ENCODE results near the gene MALRD1. TPM values are rescaled to one million over a fixed set of nuclear protein-coding genes. Genes with fewer than 3 reads are reported as not detected.

Gene MALRD1
- total and polyA plus RNA-seq, 2 donors: 0.27 to 2.5 TPM

- Histone ChIP-seq H3K4me3 (ENCODE audit: low read length in 2 of 2) (no peak overlapping the region), H3K27ac (ENCODE audit: low read depth in 1 of 2, low read length in 1 of 2) (no peak overlapping the region), H3K27me3 (ENCODE audit: control insufficient read depth in 2 of 2, insufficient read depth in 1 of 2, low read length in 1 of 2) (no peaks in the 10 kb centered on the region), H3K4me1 (ENCODE audit: control insufficient read depth in 2 of 2, insufficient read depth in 2 of 2, low read length in 2 of 2) (no peaks in the 10 kb centered on the region), H3K36me3 (ENCODE audit: control insufficient read depth in 2 of 2, insufficient read depth in 2 of 2, low read length in 1 of 2) (no peaks in the 10 kb centered on the region), H3K9me3 (ENCODE audit: control insufficient read depth in 2 of 2, insufficient read depth in 1 of 2, low read length in 1 of 2) (no peaks in the 10 kb centered on the region)
- no peak for DNase-seq (ENCODE audit: low read depth in 6 of 9, low spot score in 9 of 9)
- WGBS: 91% methylated on average over 7 of the region's 7 CpGs
Measured at GRCh38 chr10:19628767-19629560, 580.4 kb downstream of the MALRD1 start.

GRCh38 chr10:19629567-19629966 lies 581.0 kb downstream of the MALRD1 start:
- Histone ChIP-seq H3K9me3 (ENCODE audit: control insufficient read depth in 2 of 2, insufficient read depth in 1 of 2, low read length in 1 of 2) (no peaks in the 10 kb centered on the region), H3K4me3 (ENCODE audit: low read length in 2 of 2) (no peak overlapping the region), H3K36me3 (ENCODE audit: control insufficient read depth in 2 of 2, insufficient read depth in 2 of 2, low read length in 1 of 2) (no peaks in the 10 kb centered on the region), H3K27ac (ENCODE audit: low read depth in 1 of 2, low read length in 1 of 2) (no peak overlapping the region), H3K27me3 (ENCODE audit: control insufficient read depth in 2 of 2, insufficient read depth in 1 of 2, low read length in 1 of 2) (no peaks in the 10 kb centered on the region), H3K4me1 (ENCODE audit: control insufficient read depth in 2 of 2, insufficient read depth in 2 of 2, low read length in 2 of 2) (no peaks in the 10 kb centered on the region)
- 81% methylated on average over 6 of the region's 6 CpGs for WGBS
- DNase-seq (ENCODE audit: low read depth in 6 of 9, low spot score in 9 of 9): no peak

GRCh38 chr10:19634163-19634562 lies 585.6 kb downstream of the MALRD1 start:
- 96% methylated on average over 5 of the region's 5 CpGs for WGBS
- Histone ChIP-seq H3K4me3 (ENCODE audit: low read length in 2 of 2) (no peak overlapping the region), H3K27ac (ENCODE audit: low read depth in 1 of 2, low read length in 1 of 2) (no peak overlapping the region), H3K27me3 (ENCODE audit: control insufficient read depth in 2 of 2, insufficient read depth in 1 of 2, low read length in 1 of 2) (no peaks in the 10 kb centered on the region), H3K4me1 (ENCODE audit: control insufficient read depth in 2 of 2, insufficient read depth in 2 of 2, low read length in 2 of 2) (no peaks in the 10 kb centered on the region), H3K36me3 (ENCODE audit: control insufficient read depth in 2 of 2, insufficient read depth in 2 of 2, low read length in 1 of 2) (no peaks in the 10 kb centered on the region), H3K9me3 (ENCODE audit: control insufficient read depth in 2 of 2, insufficient read depth in 1 of 2, low read length in 1 of 2) (no peaks in the 10 kb centered on the region)
- DNase-seq (ENCODE audit: low read depth in 6 of 9, low spot score in 9 of 9): no peak

- no peaks in the 10 kb centered on the region for H3K9me3 ChIP-seq (ENCODE audit: control insufficient read depth in 2 of 2, insufficient read depth in 1 of 2, low read length in 1 of 2)
- H3K4me3 ChIP-seq (ENCODE audit: low read length in 2 of 2): peak overlapping the region in 1 of 2 donors; percentile 22
- H3K36me3 ChIP-seq (ENCODE audit: control insufficient read depth in 2 of 2, insufficient read depth in 2 of 2, low read length in 1 of 2): no peaks in the 10 kb centered on the region
- 10% methylated on average over 1 of the region's 1 CpG for WGBS
- H3K4me1 ChIP-seq (ENCODE audit: control insufficient read depth in 2 of 2, insufficient read depth in 2 of 2, low read length in 2 of 2): no peaks in the 10 kb centered on the region
- H3K27me3 ChIP-seq (ENCODE audit: control insufficient read depth in 2 of 2, insufficient read depth in 1 of 2, low read length in 1 of 2): no peaks in the 10 kb centered on the region
- H3K27ac ChIP-seq (ENCODE audit: low read depth in 1 of 2, low read length in 1 of 2): no peak overlapping the region
- peak in 1 of 9 donors; percentile 4 for DNase-seq (ENCODE audit: low read depth in 6 of 9, low spot score in 9 of 9)
Measured at GRCh38 chr10:19638182-19638895, 589.7 kb downstream of the MALRD1 start.

- Histone ChIP-seq H3K27me3 (ENCODE audit: control insufficient read depth in 2 of 2, insufficient read depth in 1 of 2, low read length in 1 of 2) (no peaks in the 10 kb centered on the region), H3K4me3 (ENCODE audit: low read length in 2 of 2) (peak overlapping the region in 1 of 2 donors; percentile 22), H3K36me3 (ENCODE audit: control insufficient read depth in 2 of 2, insufficient read depth in 2 of 2, low read length in 1 of 2) (no peaks in the 10 kb centered on the region), H3K9me3 (ENCODE audit: control insufficient read depth in 2 of 2, insufficient read depth in 1 of 2, low read length in 1 of 2) (no peaks in the 10 kb centered on the region), H3K4me1 (ENCODE audit: control insufficient read depth in 2 of 2, insufficient read depth in 2 of 2, low read length in 2 of 2) (no peaks in the 10 kb centered on the region), H3K27ac (ENCODE audit: low read depth in 1 of 2, low read length in 1 of 2) (no peak overlapping the region)
- DNase-seq (ENCODE audit: low read depth in 6 of 9, low spot score in 9 of 9): no peak
- WGBS: 45% methylated on average over 3 of the region's 3 CpGs
Measured at GRCh38 chr10:19638896-19639233, 590.3 kb downstream of the MALRD1 start.

GRCh38 chr10:19640566-19641263 lies 592.1 kb downstream of the MALRD1 start:
- Histone ChIP-seq H3K9me3 (ENCODE audit: control insufficient read depth in 2 of 2, insufficient read depth in 1 of 2, low read length in 1 of 2) (no peaks in the 10 kb centered on the region), H3K4me1 (ENCODE audit: control insufficient read depth in 2 of 2, insufficient read depth in 2 of 2, low read length in 2 of 2) (no peaks in the 10 kb centered on the region), H3K36me3 (ENCODE audit: control insufficient read depth in 2 of 2, insufficient read depth in 2 of 2, low read length in 1 of 2) (no peaks in the 10 kb centered on the region), H3K27me3 (ENCODE audit: control insufficient read depth in 2 of 2, insufficient read depth in 1 of 2, low read length in 1 of 2) (no peaks in the 10 kb centered on the region), H3K27ac (ENCODE audit: low read depth in 1 of 2, low read length in 1 of 2) (no peak overlapping the region), H3K4me3 (ENCODE audit: low read length in 2 of 2) (no peak overlapping the region)
- DNase-seq (ENCODE audit: low read depth in 6 of 9, low spot score in 9 of 9): no peak
- 67% methylated on average over 3 of the region's 3 CpGs for WGBS

GRCh38 chr10:19651549-19651948 lies 602.9 kb downstream of the MALRD1 start:
- H3K36me3 ChIP-seq (ENCODE audit: control insufficient read depth in 2 of 2, insufficient read depth in 2 of 2, low read length in 1 of 2): no peaks in the 10 kb centered on the region
- no peak for DNase-seq (ENCODE audit: low read depth in 6 of 9, low spot score in 9 of 9)
- H3K9me3 ChIP-seq (ENCODE audit: control insufficient read depth in 2 of 2, insufficient read depth in 1 of 2, low read length in 1 of 2): no peaks in the 10 kb centered on the region
- WGBS: 96% methylated on average over 1 of the region's 1 CpG
- no peaks in the 10 kb centered on the region for H3K27me3 ChIP-seq (ENCODE audit: control insufficient read depth in 2 of 2, insufficient read depth in 1 of 2, low read length in 1 of 2)
- no peak overlapping the region for H3K4me3 ChIP-seq (ENCODE audit: low read length in 2 of 2)
- H3K27ac ChIP-seq (ENCODE audit: low read depth in 1 of 2, low read length in 1 of 2): no peak overlapping the region
- no peaks in the 10 kb centered on the region for H3K4me1 ChIP-seq (ENCODE audit: control insufficient read depth in 2 of 2, insufficient read depth in 2 of 2, low read length in 2 of 2)

- no peak for DNase-seq (ENCODE audit: low read depth in 6 of 9, low spot score in 9 of 9)
- Histone ChIP-seq H3K36me3 (ENCODE audit: control insufficient read depth in 2 of 2, insufficient read depth in 2 of 2, low read length in 1 of 2) (no peaks in the 10 kb centered on the region), H3K27me3 (ENCODE audit: control insufficient read depth in 2 of 2, insufficient read depth in 1 of 2, low read length in 1 of 2) (no peaks in the 10 kb centered on the region), H3K27ac (ENCODE audit: low read depth in 1 of 2, low read length in 1 of 2) (no peak overlapping the region), H3K9me3 (ENCODE audit: control insufficient read depth in 2 of 2, insufficient read depth in 1 of 2, low read length in 1 of 2) (no peaks in the 10 kb centered on the region), H3K4me3 (ENCODE audit: low read length in 2 of 2) (no peak overlapping the region), H3K4me1 (ENCODE audit: control insufficient read depth in 2 of 2, insufficient read depth in 2 of 2, low read length in 2 of 2) (no peaks in the 10 kb centered on the region)
- WGBS: 91% methylated on average over 1 of the region's 1 CpG
Measured at GRCh38 chr10:19652750-19653149, 604.1 kb downstream of the MALRD1 start.

- H3K4me3 ChIP-seq (ENCODE audit: low read length in 2 of 2): no peak overlapping the region
- 89% methylated on average over 2 of the region's 2 CpGs for WGBS
- H3K9me3 ChIP-seq (ENCODE audit: control insufficient read depth in 2 of 2, insufficient read depth in 1 of 2, low read length in 1 of 2): no peaks in the 10 kb centered on the region
- no peaks in the 10 kb centered on the region for H3K27me3 ChIP-seq (ENCODE audit: control insufficient read depth in 2 of 2, insufficient read depth in 1 of 2, low read length in 1 of 2)
- no peak overlapping the region for H3K27ac ChIP-seq (ENCODE audit: low read depth in 1 of 2, low read length in 1 of 2)
- no peaks in the 10 kb centered on the region for H3K4me1 ChIP-seq (ENCODE audit: control insufficient read depth in 2 of 2, insufficient read depth in 2 of 2, low read length in 2 of 2)
- no peaks in the 10 kb centered on the region for H3K36me3 ChIP-seq (ENCODE audit: control insufficient read depth in 2 of 2, insufficient read depth in 2 of 2, low read length in 1 of 2)
- DNase-seq (ENCODE audit: low read depth in 6 of 9, low spot score in 9 of 9): no peak
Measured at GRCh38 chr10:19653931-19654330, 605.3 kb downstream of the MALRD1 start.
